ENCODE measurements around the gene ZHX3. TPM values are rescaled to one million over a fixed set of nuclear protein-coding genes. Genes with fewer than 3 reads are reported as not detected.
A peak's percentile ranks its signal among the peaks of the same experiment; 100 is the strongest.

Gene ZHX3
- total and polyA plus RNA-seq, 2 of the 13 experiments (the other 11 are each of a cell fraction or from before 2014, with no cell fraction given): 8.4 to 11.7 TPM

- TF ChIP-seq IRF1 (CRISPR knock-in tag; IDR thresholded peaks at IDR 0.05; ENCODE audit: low read depth) (peak; percentile 39; the same call in 1 of the 2 replicates), MAF1 (CRISPR knock-in tag; IDR thresholded peaks at IDR 0.05; ENCODE audit: borderline replicate concordance) (peak; percentile 76; the same call in 1 of the 2 replicates), ZNF607 (CRISPR knock-in tag; IDR thresholded peaks at IDR 0.05; ENCODE audit: borderline replicate concordance) (0 out of 2 replicates have a peak, but pooled peaks have one; percentile 54), ZBTB1 (CRISPR knock-in tag; IDR thresholded peaks at IDR 0.05; ENCODE audit: borderline replicate concordance) (0 out of 2 replicates have a peak, but pooled peaks have one; percentile 40), PHF8 (CRISPR knock-in tag; IDR thresholded peaks at IDR 0.05) (peak; percentile 89), ELF3 (CRISPR knock-in tag; IDR thresholded peaks at IDR 0.05) (peak; percentile 83), ZMAT3 (CRISPR knock-in tag; conservative IDR thresholded peaks at IDR 0.05) (peak; percentile 93), NR2F2 (IDR thresholded peaks at IDR 0.05; ENCODE audit: borderline replicate concordance, low read depth) (no peak), KDM2A (CRISPR knock-in tag; IDR thresholded peaks at IDR 0.05; ENCODE audit: borderline replicate concordance, low read depth) (peak; percentile 58), YEATS2 (CRISPR knock-in tag; IDR thresholded peaks at IDR 0.05; ENCODE audit: borderline replicate concordance) (peak; percentile 76), MIXL1 (CRISPR knock-in tag; IDR thresholded peaks at IDR 0.05) (peak; percentile 46; the same call in 1 of the 2 replicates), KAT8 (CRISPR knock-in tag; IDR thresholded peaks at IDR 0.05) (peak; percentile 93), HOXA5 (CRISPR knock-in tag; IDR thresholded peaks at IDR 0.05) (no peak), RARA (CRISPR knock-in tag; IDR thresholded peaks at IDR 0.05) (peak; percentile 53), SNAPC4 (CRISPR knock-in tag; IDR thresholded peaks at IDR 0.05) (0 out of 2 replicates have a peak, but pooled peaks have one; percentile 62), MLX (CRISPR knock-in tag; IDR thresholded peaks at IDR 0.05) (0 out of 2 replicates have a peak, but pooled peaks have one; percentile 9), ZNF670 (CRISPR knock-in tag; IDR thresholded peaks at IDR 0.05; ENCODE audit: borderline replicate concordance) (peak; percentile 94; the same call in 1 of the 2 replicates), THRA (CRISPR knock-in tag; IDR thresholded peaks at IDR 0.05; ENCODE audit: borderline replicate concordance) (0 out of 2 replicates have a peak, but pooled peaks have one; percentile 21), HMGXB4 (CRISPR knock-in tag; IDR thresholded peaks at IDR 0.05; ENCODE audit: borderline replicate concordance in 1 of 2, low read depth in 1 of 2) (peak; percentile 34 to 68; a peak in 1 of 4 replicates)
Observed at GRCh38 chr20:41340327-41341055, 23.0 kb upstream of the ZHX3 start, which contains the start of gene LPIN3 (continued).
